ENCODE data around the gene AMPH. TPM values are rescaled to one million over a fixed set of nuclear protein-coding genes. Genes with fewer than 3 reads are reported as not detected.
A peak's percentile ranks its signal among the peaks of the same experiment; 100 is the strongest.
"Not testable (repeated sequence)": the region's sequence is repeated elsewhere in the genome, so short reads cannot be mapped to it uniquely, and the experiment has no call there.

The AMPH gene
- total RNA-seq, 1 donor from 2014 or later = 0.25 TPM

DNA sequence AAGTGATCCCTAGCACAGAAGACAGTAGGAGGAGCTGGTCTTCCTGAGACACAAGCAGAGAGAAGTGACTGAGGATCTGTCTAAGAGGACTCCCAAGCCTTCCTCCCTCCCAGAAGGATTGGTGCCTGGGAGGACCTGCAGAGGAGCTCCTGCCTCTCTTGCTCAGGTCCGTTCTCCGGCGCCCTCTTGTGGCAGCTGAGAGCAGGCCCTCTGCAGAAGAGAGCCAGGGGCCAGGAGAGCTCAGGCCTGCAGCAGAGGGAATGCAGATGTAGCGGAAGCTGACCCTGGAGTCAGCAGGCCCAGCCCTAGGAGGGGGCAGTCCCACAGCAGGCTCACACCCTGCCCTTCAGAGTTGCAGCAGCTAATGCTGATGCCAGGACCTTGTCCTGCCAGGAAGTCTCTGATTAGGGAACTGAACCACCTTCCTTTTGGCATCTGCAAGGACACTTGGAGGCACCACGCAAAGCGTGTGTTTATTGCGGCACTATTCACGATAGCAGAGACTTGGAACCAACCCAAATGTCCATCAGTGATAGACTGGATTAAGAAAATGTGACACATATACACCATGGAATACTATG, 276.8 kb downstream of the AMPH start:
- TF ChIP-seq, protein P1, sequence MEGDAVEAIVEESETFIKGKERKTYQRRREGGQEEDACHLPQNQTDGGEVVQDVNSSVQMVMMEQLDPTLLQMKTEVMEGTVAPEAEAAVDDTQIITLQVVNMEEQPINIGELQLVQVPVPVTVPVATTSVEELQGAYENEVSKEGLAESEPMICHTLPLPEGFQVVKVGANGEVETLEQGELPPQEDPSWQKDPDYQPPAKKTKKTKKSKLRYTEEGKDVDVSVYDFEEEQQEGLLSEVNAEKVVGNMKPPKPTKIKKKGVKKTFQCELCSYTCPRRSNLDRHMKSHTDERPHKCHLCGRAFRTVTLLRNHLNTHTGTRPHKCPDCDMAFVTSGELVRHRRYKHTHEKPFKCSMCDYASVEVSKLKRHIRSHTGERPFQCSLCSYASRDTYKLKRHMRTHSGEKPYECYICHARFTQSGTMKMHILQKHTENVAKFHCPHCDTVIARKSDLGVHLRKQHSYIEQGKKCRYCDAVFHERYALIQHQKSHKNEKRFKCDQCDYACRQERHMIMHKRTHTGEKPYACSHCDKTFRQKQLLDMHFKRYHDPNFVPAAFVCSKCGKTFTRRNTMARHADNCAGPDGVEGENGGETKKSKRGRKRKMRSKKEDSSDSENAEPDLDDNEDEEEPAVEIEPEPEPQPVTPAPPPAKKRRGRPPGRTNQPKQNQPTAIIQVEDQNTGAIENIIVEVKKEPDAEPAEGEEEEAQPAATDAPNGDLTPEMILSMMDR (IDR thresholded peaks at IDR 0.05; ENCODE audit: insufficient read depth, low read length, poor library complexity, severe bottlenecking) = peak; percentile 57
- not testable (repeated sequence) for DNase-seq (ENCODE audit: low read depth)

DNA sequence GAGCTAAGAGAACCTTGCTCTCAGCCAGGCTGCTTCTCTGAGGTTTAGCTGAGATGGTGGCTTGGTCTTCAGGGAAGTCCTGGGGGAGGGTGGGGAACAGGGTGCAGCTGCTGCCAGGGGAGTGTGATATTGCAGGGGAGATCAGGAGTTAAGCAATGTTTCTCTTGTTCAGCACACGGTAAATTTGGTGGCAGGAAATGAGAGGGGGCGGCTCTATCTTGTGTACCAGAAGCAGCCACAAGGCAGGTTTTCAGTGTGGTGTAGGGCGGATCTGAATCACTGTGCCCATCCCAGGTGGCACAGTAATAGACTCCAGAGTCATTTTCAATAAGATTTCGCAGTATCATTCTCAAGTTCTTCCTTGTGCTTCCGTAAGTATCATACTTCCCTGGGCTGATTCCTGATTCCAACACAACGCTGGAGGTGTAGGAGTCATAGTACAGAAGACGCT, 277.7 kb downstream of the AMPH start:
- not testable (repeated sequence) for DNase-seq (ENCODE audit: low read depth); H3K4me3 ChIP-seq (ENCODE audit: low read depth, low read length); H3K36me3 ChIP-seq (ENCODE audit: control insufficient read depth, insufficient read depth, low read length); H3K27me3 ChIP-seq (ENCODE audit: control insufficient read depth, insufficient read depth, low read length)

More for the DNA sequence above, 276.8 kb downstream of the AMPH start:
- not testable (repeated sequence) for H3K4me3 ChIP-seq (ENCODE audit: low read depth, low read length); H3K36me3 ChIP-seq (ENCODE audit: control insufficient read depth, insufficient read depth, low read length); H3K27me3 ChIP-seq (ENCODE audit: control insufficient read depth, insufficient read depth, low read length)

DNA sequence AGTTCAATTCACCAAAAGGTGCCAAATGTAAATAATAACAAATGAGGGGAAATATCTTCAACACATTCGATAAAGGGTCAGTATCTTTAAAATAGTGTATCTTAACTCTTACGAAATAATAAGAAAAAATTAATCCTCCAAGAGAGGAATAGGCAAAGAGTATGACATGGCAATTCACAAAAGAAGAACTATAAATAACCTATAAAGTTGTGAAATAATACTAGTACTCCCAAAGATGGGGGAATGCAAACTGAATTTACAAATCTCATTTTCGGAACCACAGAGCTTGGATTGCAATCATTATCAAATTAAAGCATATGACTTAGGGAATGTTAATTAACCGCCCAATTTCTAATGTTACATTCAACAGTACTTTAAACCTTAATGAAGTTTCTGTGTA, 279.6 kb downstream of the AMPH start:
- Histone ChIP-seq H3K36me3 (ENCODE audit: control insufficient read depth, insufficient read depth, low read length) (no peaks in the 10 kb centered on the region), H3K27me3 (ENCODE audit: control insufficient read depth, insufficient read depth, low read length) (no peaks in the 10 kb centered on the region), H3K4me3 (ENCODE audit: low read depth, low read length) (no peak overlapping the region)
- no peak for DNase-seq (ENCODE audit: low read depth)
- TF ChIP-seq, protein P1 (IDR thresholded peaks at IDR 0.05; ENCODE audit: insufficient read depth, low read length, poor library complexity, severe bottlenecking) = no peak

DNA sequence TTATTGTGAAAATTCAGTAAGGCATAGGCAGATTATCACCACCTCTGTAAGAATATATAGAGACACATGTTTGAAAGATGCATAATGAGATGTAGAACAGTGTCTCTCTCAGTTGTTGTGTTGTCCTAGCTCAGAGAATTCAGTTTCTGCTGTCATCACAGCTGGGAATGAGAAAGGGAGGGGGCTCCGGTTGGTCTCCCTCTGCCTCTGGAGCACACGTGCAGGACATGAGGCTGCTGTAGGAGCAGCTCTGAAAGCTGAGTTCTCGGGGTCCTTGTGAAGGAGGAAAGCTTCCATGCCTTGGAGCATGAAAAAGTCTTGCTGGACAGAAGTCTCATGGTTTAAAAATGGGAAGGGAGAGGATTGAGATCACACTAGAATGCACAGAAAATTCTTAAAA, 280.4 kb downstream of the AMPH start:
- DNase-seq (ENCODE audit: low read depth); H3K27me3 ChIP-seq (ENCODE audit: control insufficient read depth, insufficient read depth, low read length); H3K4me3 ChIP-seq (ENCODE audit: low read depth, low read length); H3K36me3 ChIP-seq (ENCODE audit: control insufficient read depth, insufficient read depth, low read length): not testable (repeated sequence)

- H3K36me3 ChIP-seq (ENCODE audit: control insufficient read depth, insufficient read depth, low read length); H3K4me3 ChIP-seq (ENCODE audit: low read depth, low read length); DNase-seq (ENCODE audit: low read depth); H3K27me3 ChIP-seq (ENCODE audit: control insufficient read depth, insufficient read depth, low read length): not testable (repeated sequence)
- TF ChIP-seq, protein P1 (IDR thresholded peaks at IDR 0.05; ENCODE audit: insufficient read depth, low read length, poor library complexity, severe bottlenecking) = peak; percentile 1
Observed at GRCh38 chr7:38349869-38350583, 281.1 kb downstream of the AMPH start.

- H3K36me3 ChIP-seq (ENCODE audit: control insufficient read depth, insufficient read depth, low read length); H3K27me3 ChIP-seq (ENCODE audit: control insufficient read depth, insufficient read depth, low read length); DNase-seq (ENCODE audit: low read depth); H3K4me3 ChIP-seq (ENCODE audit: low read depth, low read length): not testable (repeated sequence)
Observed at GRCh38 chr7:38349126-38349795, 281.9 kb downstream of the AMPH start.

DNA sequence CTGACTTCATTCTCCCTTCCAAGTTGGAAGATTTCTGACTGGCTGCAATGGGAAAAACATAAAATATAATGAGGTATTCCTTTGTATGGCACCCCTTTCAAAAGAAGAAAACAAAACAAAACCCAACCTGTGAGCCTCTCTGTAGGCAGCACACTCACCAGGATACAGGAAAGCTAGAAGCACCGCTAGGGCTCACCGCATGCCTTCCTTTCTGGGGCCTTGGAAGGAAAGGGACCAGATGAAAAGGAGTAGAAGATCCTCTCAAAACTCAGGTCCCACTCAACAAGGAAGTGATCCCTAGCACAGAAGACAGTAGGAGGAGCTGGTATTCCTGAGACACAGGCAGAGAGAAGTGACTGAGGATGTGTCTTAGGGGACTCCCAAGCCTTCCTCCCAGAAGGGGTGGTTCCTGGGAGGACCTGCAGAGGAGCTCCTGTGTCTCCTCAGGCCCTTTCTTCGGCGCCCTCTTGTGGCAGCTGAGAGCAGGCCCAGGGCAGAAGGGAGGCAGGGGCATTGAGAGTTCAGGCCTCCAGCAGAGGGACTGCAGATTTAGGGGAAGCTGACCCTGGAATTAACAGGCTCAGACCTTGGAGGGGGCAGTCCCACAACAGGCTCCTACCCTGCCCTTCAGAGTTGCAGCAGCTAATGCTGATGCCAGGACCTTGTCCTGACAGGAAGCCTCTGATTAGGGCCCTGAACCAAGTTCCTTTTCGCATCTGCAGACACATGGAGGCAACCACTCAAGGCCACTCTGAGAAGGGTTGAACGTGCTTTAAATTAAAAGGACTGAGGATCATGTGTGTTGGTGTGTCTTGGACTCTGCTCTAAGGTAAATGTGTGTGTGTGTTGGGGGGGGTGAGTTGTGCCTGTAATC, 285.6 kb downstream of the AMPH start:
- H3K4me3 ChIP-seq (ENCODE audit: low read depth, low read length); H3K27me3 ChIP-seq (ENCODE audit: control insufficient read depth, insufficient read depth, low read length); H3K36me3 ChIP-seq (ENCODE audit: control insufficient read depth, insufficient read depth, low read length); DNase-seq (ENCODE audit: low read depth): not testable (repeated sequence)
- TF ChIP-seq, protein P1 (IDR thresholded peaks at IDR 0.05; ENCODE audit: insufficient read depth, low read length, poor library complexity, severe bottlenecking) = peak; percentile 58

DNA sequence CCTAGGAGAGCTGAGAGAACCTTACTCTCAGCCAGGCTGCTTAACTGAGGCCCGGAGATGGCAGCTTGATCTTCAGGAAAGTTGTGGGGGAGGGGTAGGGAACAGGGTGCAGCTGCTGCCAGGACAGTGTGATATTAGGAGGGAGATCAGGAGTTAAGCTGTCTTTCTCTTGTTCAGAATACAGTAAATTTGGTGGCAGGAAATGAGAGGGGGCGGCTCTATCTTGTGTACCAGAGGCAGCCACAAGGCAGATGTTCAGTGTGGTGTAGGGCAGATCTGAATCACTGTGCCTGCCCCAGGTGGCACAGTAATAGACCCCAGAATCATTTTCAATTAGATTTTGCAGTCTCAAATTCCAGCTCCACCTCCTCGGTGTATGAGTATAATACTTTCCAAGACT, 286.4 kb downstream of the AMPH start:
- DNase-seq (ENCODE audit: low read depth); H3K27me3 ChIP-seq (ENCODE audit: control insufficient read depth, insufficient read depth, low read length); H3K36me3 ChIP-seq (ENCODE audit: control insufficient read depth, insufficient read depth, low read length); H3K4me3 ChIP-seq (ENCODE audit: low read depth, low read length): not testable (repeated sequence)

DNA sequence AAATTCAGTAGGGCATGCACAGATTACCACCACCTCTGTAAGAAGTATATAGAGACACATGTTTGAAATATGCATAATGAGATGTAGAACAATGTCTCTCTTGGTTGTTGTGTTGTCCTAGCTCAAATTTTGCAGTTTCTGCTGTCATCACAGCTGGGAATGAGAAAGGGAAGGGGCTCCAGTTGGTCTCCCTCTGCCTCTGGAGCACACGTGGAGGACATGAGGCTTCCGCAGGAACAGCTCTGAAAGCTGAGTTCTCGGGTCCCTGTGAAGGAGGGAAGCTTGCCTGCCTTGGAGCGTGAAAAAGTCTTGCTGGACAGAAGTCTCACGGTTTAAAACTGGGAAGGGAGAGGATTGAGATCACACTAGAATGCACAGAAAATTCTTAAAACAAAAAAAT, 289.0 kb downstream of the AMPH start:
- not testable (repeated sequence) for H3K27me3 ChIP-seq (ENCODE audit: control insufficient read depth, insufficient read depth, low read length)

More for the DNA sequence above, 289.0 kb downstream of the AMPH start:
- not testable (repeated sequence) for DNase-seq (ENCODE audit: low read depth); H3K4me3 ChIP-seq (ENCODE audit: low read depth, low read length); H3K36me3 ChIP-seq (ENCODE audit: control insufficient read depth, insufficient read depth, low read length)

All from kidney epithelial cell (primary cell).